ENCODE measurements around the gene ADGRV1.
"Not testable (repeated sequence)": the region's sequence is repeated elsewhere in the genome, so short reads cannot be mapped to it uniquely, and the experiment has no call there.

Gene ADGRV1

GRCh38 chr5:90590170-90590569 lies 31.6 kb downstream of the ADGRV1 start:
- Histone ChIP-seq H3K27me3 (ENCODE audit: insufficient read depth, low read length) (no peaks in the 10 kb centered on the region), H3K9me3 (ENCODE audit: insufficient read depth, low read depth, low read length) (no peaks in the 10 kb centered on the region), H4K12ac (ENCODE audit: low read depth, low read length) (no peak overlapping the region), H2BK120ac (ENCODE audit: insufficient read depth, low read length, poor library complexity) (no peak overlapping the region), H3K14ac (ENCODE audit: low read length) (no peak overlapping the region), H3K18ac (ENCODE audit: low read length) (no peak overlapping the region), H3K79me1 (ENCODE audit: low read length) (no peaks in the 10 kb centered on the region), H3K4me1 (ENCODE audit: control insufficient read depth in 1 of 2, insufficient read depth in 2 of 2, low read length in 2 of 2) (no peaks in the 10 kb centered on the region), H3K9ac (ENCODE audit: low read length) (no peak overlapping the region), H2BK12ac (ENCODE audit: low read length) (no peak overlapping the region), H3K27ac (ENCODE audit: low read depth, low read length) (no peak overlapping the region), H3K4me3 (ENCODE audit: low read depth, low read length) (no peak overlapping the region), H4K8ac (ENCODE audit: low read depth, low read length) (no peak overlapping the region), H3K23ac (ENCODE audit: low read length) (no peak overlapping the region), H3K79me2 (ENCODE audit: control insufficient read depth, insufficient read depth, low read length, poor library complexity) (no peaks in the 10 kb centered on the region), H3K36me3 (ENCODE audit: control insufficient read depth in 1 of 2, insufficient read depth in 2 of 2, low read length in 2 of 2) (no peaks in the 10 kb centered on the region), H3K4ac (ENCODE audit: low read depth, low read length) (no peak overlapping the region), H2BK5ac (ENCODE audit: low read depth, low read length, poor library complexity) (no peak overlapping the region), H2AK5ac (ENCODE audit: low read length) (no peak overlapping the region), H4K91ac (ENCODE audit: low read depth, low read length) (no peak overlapping the region), H2AFZ (ENCODE audit: insufficient read depth, low read length, poor library complexity) (no peak overlapping the region), H3K4me2 (ENCODE audit: low read length) (no peak overlapping the region)
- WGBS (ENCODE audit: extremely low coverage, insufficient coverage, insufficient read length) = no CpG with 5 or more reads among the region's 3 CpGs
- peak; percentile 6 to 48 for DNase-seq

GRCh38 chr5:90593083-90593482 lies 34.5 kb downstream of the ADGRV1 start:
- H3K79me2 ChIP-seq (ENCODE audit: control insufficient read depth, insufficient read depth, low read length, poor library complexity); H3K4ac ChIP-seq (ENCODE audit: low read depth, low read length); H3K27ac ChIP-seq (ENCODE audit: low read depth, low read length); H3K9ac ChIP-seq (ENCODE audit: low read length); H2AK5ac ChIP-seq (ENCODE audit: low read length); H3K79me1 ChIP-seq (ENCODE audit: low read length); H2BK5ac ChIP-seq (ENCODE audit: low read depth, low read length, poor library complexity); H3K14ac ChIP-seq (ENCODE audit: low read length); H3K27me3 ChIP-seq (ENCODE audit: insufficient read depth, low read length); H3K36me3 ChIP-seq (ENCODE audit: control insufficient read depth in 1 of 2, insufficient read depth in 2 of 2, low read length in 2 of 2); H2AFZ ChIP-seq (ENCODE audit: insufficient read depth, low read length, poor library complexity); H3K4me3 ChIP-seq (ENCODE audit: low read depth, low read length); H3K9me3 ChIP-seq (ENCODE audit: insufficient read depth, low read depth, low read length); H4K91ac ChIP-seq (ENCODE audit: low read depth, low read length); H4K8ac ChIP-seq (ENCODE audit: low read depth, low read length); H3K23ac ChIP-seq (ENCODE audit: low read length); H3K18ac ChIP-seq (ENCODE audit: low read length); DNase-seq; H2BK12ac ChIP-seq (ENCODE audit: low read length); H4K12ac ChIP-seq (ENCODE audit: low read depth, low read length); H3K4me1 ChIP-seq (ENCODE audit: control insufficient read depth in 1 of 2, insufficient read depth in 2 of 2, low read length in 2 of 2); H2BK120ac ChIP-seq (ENCODE audit: insufficient read depth, low read length, poor library complexity); H3K4me2 ChIP-seq (ENCODE audit: low read length): not testable (repeated sequence)
- no CpG with 5 or more reads among the region's 6 CpGs for WGBS (ENCODE audit: extremely low coverage, insufficient coverage, insufficient read length)

- not testable (repeated sequence) for H3K36me3 ChIP-seq (ENCODE audit: control insufficient read depth in 1 of 2, insufficient read depth in 2 of 2, low read length in 2 of 2); H3K27me3 ChIP-seq (ENCODE audit: insufficient read depth, low read length); H3K23ac ChIP-seq (ENCODE audit: low read length); H4K8ac ChIP-seq (ENCODE audit: low read depth, low read length); H3K4me1 ChIP-seq (ENCODE audit: control insufficient read depth in 1 of 2, insufficient read depth in 2 of 2, low read length in 2 of 2); H3K79me2 ChIP-seq (ENCODE audit: control insufficient read depth, insufficient read depth, low read length, poor library complexity); H2AK5ac ChIP-seq (ENCODE audit: low read length); DNase-seq; H4K12ac ChIP-seq (ENCODE audit: low read depth, low read length); H3K4ac ChIP-seq (ENCODE audit: low read depth, low read length); H2AFZ ChIP-seq (ENCODE audit: insufficient read depth, low read length, poor library complexity); H3K14ac ChIP-seq (ENCODE audit: low read length); H3K27ac ChIP-seq (ENCODE audit: low read depth, low read length); H2BK5ac ChIP-seq (ENCODE audit: low read depth, low read length, poor library complexity); H3K4me2 ChIP-seq (ENCODE audit: low read length); H3K4me3 ChIP-seq (ENCODE audit: low read depth, low read length); H3K9ac ChIP-seq (ENCODE audit: low read length); H3K79me1 ChIP-seq (ENCODE audit: low read length); H3K9me3 ChIP-seq (ENCODE audit: insufficient read depth, low read depth, low read length); H3K18ac ChIP-seq (ENCODE audit: low read length); H4K91ac ChIP-seq (ENCODE audit: low read depth, low read length); H2BK12ac ChIP-seq (ENCODE audit: low read length); H2BK120ac ChIP-seq (ENCODE audit: insufficient read depth, low read length, poor library complexity)
- WGBS (ENCODE audit: extremely low coverage, insufficient coverage, insufficient read length) = no CpG with 5 or more reads among the region's 34 CpGs
Observed at GRCh38 chr5:90595766-90596165, 37.2 kb downstream of the ADGRV1 start.

- Histone ChIP-seq H3K4me2 (ENCODE audit: low read length) (no peak overlapping the region), H3K18ac (ENCODE audit: low read length) (no peak overlapping the region), H4K91ac (ENCODE audit: low read depth, low read length) (no peak overlapping the region), H2BK12ac (ENCODE audit: low read length) (no peak overlapping the region), H3K9me3 (ENCODE audit: insufficient read depth, low read depth, low read length) (peaks cover 2% of the 10 kb centered on the region), H4K12ac (ENCODE audit: low read depth, low read length) (no peak overlapping the region), H2BK5ac (ENCODE audit: low read depth, low read length, poor library complexity) (no peak overlapping the region), H3K79me1 (ENCODE audit: low read length) (no peaks in the 10 kb centered on the region), H3K23ac (ENCODE audit: low read length) (no peak overlapping the region), H2BK120ac (ENCODE audit: insufficient read depth, low read length, poor library complexity) (no peak overlapping the region), H3K4me3 (ENCODE audit: low read depth, low read length) (no peak overlapping the region), H3K27ac (ENCODE audit: low read depth, low read length) (no peak overlapping the region), H3K4me1 (ENCODE audit: control insufficient read depth in 1 of 2, insufficient read depth in 2 of 2, low read length in 2 of 2) (no peaks in the 10 kb centered on the region), H3K4ac (ENCODE audit: low read depth, low read length) (no peak overlapping the region), H3K14ac (ENCODE audit: low read length) (no peak overlapping the region), H2AFZ (ENCODE audit: insufficient read depth, low read length, poor library complexity) (no peak overlapping the region), H3K79me2 (ENCODE audit: control insufficient read depth, insufficient read depth, low read length, poor library complexity) (no peaks in the 10 kb centered on the region), H3K27me3 (ENCODE audit: insufficient read depth, low read length) (no peaks in the 10 kb centered on the region), H3K36me3 (ENCODE audit: control insufficient read depth in 1 of 2, insufficient read depth in 2 of 2, low read length in 2 of 2) (no peaks in the 10 kb centered on the region), H4K8ac (ENCODE audit: low read depth, low read length) (no peak overlapping the region), H2AK5ac (ENCODE audit: low read length) (no peak overlapping the region), H3K9ac (ENCODE audit: low read length) (no peak overlapping the region)
- no peak for DNase-seq
- WGBS (ENCODE audit: extremely low coverage, insufficient coverage, insufficient read length) = no CpG with 5 or more reads among the region's 7 CpGs
Observed at GRCh38 chr5:90598293-90598692, 39.7 kb downstream of the ADGRV1 start.

Data from trophoblast cell (in vitro differentiated cells and primary cell).